Smooth muscle cell (in vitro differentiated cells): ENCODE measurements around the gene GPR171. TPM values are rescaled to one million over a fixed set of nuclear protein-coding genes. Genes with fewer than 3 reads are reported as not detected.

Source experiments
- DNase-seq: peaks from one replicate; lab custom pipeline; 2025; ENCODE audit not compliant: unreplicated experiment; lab: John Stamatoyannopoulos, UW
- H2AFZ ChIP-seq: fragments of 200-600 bp; sonication (generic); 2 replicates; pipeline ENCODE4 v1.6.0; 2016; ENCODE audit warnings: antibody characterized with exemption, low read depth, mild to moderate bottlenecking
- H3F3A ChIP-seq: fragments of 200-600 bp; sonication (generic); 2 replicates; pipeline ENCODE4 v1.6.0; 2017; ENCODE audit warnings: antibody characterized with exemption, low read depth
- H3K27ac ChIP-seq: fragments of 200-600 bp; sonication (generic); 2 replicates; pipeline ENCODE4 v1.5.1; 2016; ENCODE audit warnings: low read depth, mild to moderate bottlenecking
- H3K27me3 ChIP-seq: fragments of 200-600 bp; sonication (generic); 2 replicates; pipeline ENCODE4 v1.6.1; 2016; ENCODE audit warnings: low read depth, mild to moderate bottlenecking
- H3K36me3 ChIP-seq: fragments of 200-600 bp; sonication (generic); 2 replicates; pipeline ENCODE4 v1.5.1; 2016; ENCODE audit warnings: low read depth
- H3K4me1 ChIP-seq: fragments of 200-600 bp; sonication (generic); 2 replicates; pipeline ENCODE4 v1.5.1; 2016; ENCODE audit warnings: low read depth
- H3K4me2 ChIP-seq: fragments of 200-600 bp; sonication (generic); 2 replicates; pipeline ENCODE4 v1.6.0; 2016; ENCODE audit warnings: mild to moderate bottlenecking
- H3K4me3 ChIP-seq: fragments of 200-600 bp; sonication (generic); 2 replicates; pipeline ENCODE4 v1.5.1; 2016; ENCODE audit warnings: mild to moderate bottlenecking
- H3K79me2 ChIP-seq: fragments of 200-600 bp; sonication (generic); 2 replicates; pipeline ENCODE4 v1.6.0; 2016; ENCODE audit warnings: low read depth, mild to moderate bottlenecking
- H3K9ac ChIP-seq: fragments of 200-600 bp; sonication (generic); 2 replicates; pipeline ENCODE4 v1.6.0; 2016; ENCODE audit warnings: low read depth
- H3K9me3 ChIP-seq: fragments of 200-600 bp; sonication (generic); replicated peaks from 2 replicates; pipeline ENCODE4 v1.5.1; 2016; ENCODE audit warnings: low read depth
- H4K20me1 ChIP-seq: fragments of 200-600 bp; sonication (generic); 2 replicates; pipeline ENCODE4 v1.6.0; 2016; ENCODE audit warnings: low read depth
- WGBS: methylation state at CpG from one replicate; pipeline ENCODE4 v1.1.7; 2016; ENCODE audit warnings: low lambda C conversion rate; 5-methylcytosine and 5-hydroxymethylcytosine counted together
- polyA plus RNA-seq: library from polyadenylated mRNA; unstranded; fragments of >200 nt; fragmentation: Nextera tagmentation; extraction: Ambion mirVana; gene quantifications from 2 replicates; pipeline ENCODE4 v1.2.1, GENCODE V29; 2016
- small RNA-seq: library from RNA; depleted of rRNA; stranded (forward); fragments of <200 nt; gene quantifications from one replicate; pipeline ENCODE3, GENCODE V24; 2014
- total RNA-seq: library from RNA; depleted of rRNA; stranded (reverse); fragments of >200 nt; gene quantifications from 2 replicates; pipeline ENCODE4 v1.2.3, GENCODE V29; 2014
- TF ChIP-seq, protein P1 (sequence below): fragments of 200-600 bp; sonication (generic); IDR thresholded peaks from 2 replicates; pipeline ENCODE4 v1.5.1; 2017; ENCODE audit warnings: borderline replicate concordance, mild to moderate bottlenecking, antibody characterized with exemption; ENCODE audit not compliant: insufficient read depth, poor library complexity, severe bottlenecking

Gene GPR171
- total and polyA plus RNA-seq, 2 experiments from 2014 or later, result 4.2 TPM; not detected in 1

DNA sequence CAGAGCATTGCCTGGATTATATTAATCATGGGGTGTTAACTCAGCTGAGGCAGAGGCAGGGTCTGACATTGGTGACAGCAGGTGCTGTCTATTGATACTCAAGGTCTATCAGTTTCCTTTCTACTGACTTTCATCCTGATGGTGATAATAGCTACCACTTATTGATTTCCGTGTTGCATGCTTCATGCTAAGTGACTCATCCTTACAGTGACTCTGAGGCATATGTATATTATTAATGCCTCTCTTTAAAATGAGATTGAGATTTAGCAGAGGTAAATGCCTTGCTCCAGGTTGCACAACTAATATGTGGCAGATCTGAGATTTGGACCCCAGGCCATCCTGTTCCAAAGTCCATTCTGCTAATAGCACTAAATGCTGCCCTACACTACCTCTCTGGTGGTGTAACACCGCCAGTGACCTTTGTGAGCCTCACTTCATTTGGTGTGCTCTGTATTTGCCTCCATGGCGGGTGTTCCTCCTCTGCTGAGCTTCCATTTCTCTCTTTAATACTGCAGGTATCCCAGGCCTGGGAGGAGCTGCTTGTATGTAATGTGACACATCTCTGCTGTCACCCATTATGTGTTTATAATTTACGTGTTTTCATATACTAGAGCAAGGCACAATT is 50.4 kb downstream of the GPR171 start:
- H3K4me2 ChIP-seq, result no peak overlapping the region
- no peaks in the 10 kb centered on the region for H3K36me3 ChIP-seq
- TF ChIP-seq, protein P1, sequence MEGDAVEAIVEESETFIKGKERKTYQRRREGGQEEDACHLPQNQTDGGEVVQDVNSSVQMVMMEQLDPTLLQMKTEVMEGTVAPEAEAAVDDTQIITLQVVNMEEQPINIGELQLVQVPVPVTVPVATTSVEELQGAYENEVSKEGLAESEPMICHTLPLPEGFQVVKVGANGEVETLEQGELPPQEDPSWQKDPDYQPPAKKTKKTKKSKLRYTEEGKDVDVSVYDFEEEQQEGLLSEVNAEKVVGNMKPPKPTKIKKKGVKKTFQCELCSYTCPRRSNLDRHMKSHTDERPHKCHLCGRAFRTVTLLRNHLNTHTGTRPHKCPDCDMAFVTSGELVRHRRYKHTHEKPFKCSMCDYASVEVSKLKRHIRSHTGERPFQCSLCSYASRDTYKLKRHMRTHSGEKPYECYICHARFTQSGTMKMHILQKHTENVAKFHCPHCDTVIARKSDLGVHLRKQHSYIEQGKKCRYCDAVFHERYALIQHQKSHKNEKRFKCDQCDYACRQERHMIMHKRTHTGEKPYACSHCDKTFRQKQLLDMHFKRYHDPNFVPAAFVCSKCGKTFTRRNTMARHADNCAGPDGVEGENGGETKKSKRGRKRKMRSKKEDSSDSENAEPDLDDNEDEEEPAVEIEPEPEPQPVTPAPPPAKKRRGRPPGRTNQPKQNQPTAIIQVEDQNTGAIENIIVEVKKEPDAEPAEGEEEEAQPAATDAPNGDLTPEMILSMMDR, result no peak
- no peak overlapping the region for H2AFZ ChIP-seq
- no peaks in the 10 kb centered on the region for H4K20me1 ChIP-seq
- H3F3A ChIP-seq, result no peaks in the 10 kb centered on the region
- 96% methylated on average over 4 of the region's 4 CpGs for WGBS
- H3K9ac ChIP-seq, result no peak overlapping the region
- peaks cover 9% of the 10 kb centered on the region for H3K4me1 ChIP-seq
- H3K79me2 ChIP-seq, result no peaks in the 10 kb centered on the region
- H3K27ac ChIP-seq, result no peak overlapping the region
- H3K27me3 ChIP-seq, result no peaks in the 10 kb centered on the region
- no peaks in the 10 kb centered on the region for H3K9me3 ChIP-seq
- no peak overlapping the region for H3K4me3 ChIP-seq
- no peak for DNase-seq

Small RNA genes lying within 50 kb of the gene (small RNA-seq; reads per million reads assigned to genes)
- gene RNA5SP145, result 14.3 reads per million, percentile 84 among the genes with 10 or more reads in this experiment

Other genes with a start within 250 kb of the GPR171 start
- gene CLRN1, start 230.5 kb downstream of the GPR171 start, total RNA-seq, result not detected in 2 replicates
- not detected in 2 replicates for gene CLRN1, start 230.5 kb downstream of the GPR171 start, polyA plus RNA-seq
- 0.22 and 1.5 TPM in 2 replicates for gene MED12L, start 117.6 kb downstream of the GPR171 start, total RNA-seq
- 0.26 and 0.93 TPM in 2 replicates for gene MED12L, start 117.6 kb downstream of the GPR171 start, polyA plus RNA-seq
- not detected in 2 replicates for gene P2RY14, start 75.3 kb upstream of the GPR171 start, total RNA-seq
- not detected in 2 replicates for gene P2RY14, start 75.3 kb upstream of the GPR171 start, polyA plus RNA-seq
- gene GPR87, start 113.6 kb upstream of the GPR171 start, total RNA-seq, result 24.0 and 27.1 TPM in 2 replicates
- gene GPR87, start 113.6 kb upstream of the GPR171 start, polyA plus RNA-seq, result 5.1 and 25.4 TPM in 2 replicates
- gene P2RY13, start 126.3 kb upstream of the GPR171 start, total RNA-seq, result not detected in 2 replicates
- not detected in 2 replicates for gene P2RY13, start 126.3 kb upstream of the GPR171 start, polyA plus RNA-seq
- gene P2RY12, start 181.5 kb upstream of the GPR171 start, total RNA-seq, result not detected in 2 replicates
- gene P2RY12, start 181.5 kb upstream of the GPR171 start, polyA plus RNA-seq, result not detected in 2 replicates